ENCODE measurements around the gene DNAJB1.

Gene DNAJB1

DNA sequence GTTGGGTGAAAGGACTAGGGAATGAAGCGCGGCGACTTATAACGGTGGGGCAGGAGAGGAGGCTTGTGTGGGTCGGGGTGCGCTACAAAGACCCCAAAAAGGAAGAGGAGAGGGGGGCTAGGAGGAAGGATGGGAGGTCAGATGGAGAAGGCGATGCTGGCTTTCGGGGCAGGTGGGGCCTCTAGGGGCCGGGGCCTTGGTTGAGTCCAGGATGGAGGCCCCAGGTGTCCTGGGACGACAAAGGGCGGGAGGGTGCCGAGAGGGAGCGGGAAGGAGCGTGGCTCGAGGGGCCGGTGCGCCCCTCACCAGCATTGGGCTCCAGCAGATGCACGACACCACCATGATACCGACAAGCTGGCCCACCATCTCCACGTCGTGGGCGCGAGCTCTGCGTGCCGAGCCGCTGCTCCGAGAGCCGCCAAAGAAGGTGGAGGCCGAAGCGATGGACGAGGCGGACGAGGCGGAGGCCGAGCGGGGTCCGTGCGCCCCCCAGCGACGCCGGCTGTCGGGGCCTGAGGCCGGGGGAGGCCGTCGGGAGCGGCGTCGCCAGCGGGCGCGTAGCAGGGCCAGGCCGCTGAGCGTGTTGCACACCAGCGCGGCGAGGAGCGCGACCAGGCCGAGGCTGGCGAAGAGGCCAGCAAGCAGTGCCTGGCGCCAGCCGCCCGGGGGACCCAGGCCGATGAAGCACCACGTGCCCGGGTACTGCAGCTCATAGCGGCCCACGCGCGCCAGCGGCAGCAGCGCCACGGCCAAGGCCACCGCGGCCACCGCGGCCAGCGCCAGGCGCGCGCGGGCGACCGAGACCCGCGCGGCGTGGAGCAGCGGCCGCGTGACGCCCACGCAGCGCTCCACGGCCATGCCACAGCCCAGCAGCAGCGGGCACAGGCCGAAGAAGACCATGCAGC, 44.9 kb downstream of the DNAJB1 start:
- DNase-seq (ENCODE audit: low read depth, low spot score) = no peak

DNA sequence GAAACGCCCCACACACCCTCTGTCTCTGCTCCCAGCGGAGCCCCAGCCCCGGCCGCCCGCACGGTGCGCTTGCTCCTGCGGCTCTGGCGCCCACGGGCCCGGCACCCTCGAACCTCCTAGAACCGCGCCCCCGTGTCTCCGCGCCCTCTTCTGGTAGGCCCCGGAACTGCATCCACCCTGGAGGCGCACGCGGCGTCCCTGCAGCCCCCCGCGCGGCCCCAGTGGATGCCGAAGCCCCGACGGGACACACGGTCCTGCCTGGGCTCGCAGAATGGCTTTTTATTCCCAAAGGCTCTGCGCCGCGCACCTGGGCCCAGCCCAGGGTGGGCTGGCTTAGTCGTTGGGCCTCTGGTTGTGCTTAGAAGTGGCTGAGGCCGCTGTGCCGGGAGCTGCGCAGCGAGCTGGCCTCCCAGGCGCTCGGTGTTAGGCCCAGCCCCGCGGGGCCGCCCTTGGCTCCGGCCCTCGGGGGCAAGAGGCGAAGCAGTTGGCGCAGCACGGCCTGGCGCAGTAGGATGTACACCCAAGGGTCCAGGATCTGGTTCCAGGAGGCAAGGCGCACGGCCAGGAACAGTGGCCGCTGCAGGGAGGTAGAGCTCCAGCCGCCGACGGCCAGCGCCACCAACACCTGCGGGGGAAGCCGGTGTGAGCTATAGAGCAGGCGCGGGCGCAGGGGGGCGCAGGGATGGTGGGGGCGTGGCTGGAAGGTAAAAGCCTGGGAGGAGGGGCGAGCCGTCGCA, 45.8 kb downstream of the DNAJB1 start:
- no peak for DNase-seq (ENCODE audit: low read depth, low spot score)

DNA sequence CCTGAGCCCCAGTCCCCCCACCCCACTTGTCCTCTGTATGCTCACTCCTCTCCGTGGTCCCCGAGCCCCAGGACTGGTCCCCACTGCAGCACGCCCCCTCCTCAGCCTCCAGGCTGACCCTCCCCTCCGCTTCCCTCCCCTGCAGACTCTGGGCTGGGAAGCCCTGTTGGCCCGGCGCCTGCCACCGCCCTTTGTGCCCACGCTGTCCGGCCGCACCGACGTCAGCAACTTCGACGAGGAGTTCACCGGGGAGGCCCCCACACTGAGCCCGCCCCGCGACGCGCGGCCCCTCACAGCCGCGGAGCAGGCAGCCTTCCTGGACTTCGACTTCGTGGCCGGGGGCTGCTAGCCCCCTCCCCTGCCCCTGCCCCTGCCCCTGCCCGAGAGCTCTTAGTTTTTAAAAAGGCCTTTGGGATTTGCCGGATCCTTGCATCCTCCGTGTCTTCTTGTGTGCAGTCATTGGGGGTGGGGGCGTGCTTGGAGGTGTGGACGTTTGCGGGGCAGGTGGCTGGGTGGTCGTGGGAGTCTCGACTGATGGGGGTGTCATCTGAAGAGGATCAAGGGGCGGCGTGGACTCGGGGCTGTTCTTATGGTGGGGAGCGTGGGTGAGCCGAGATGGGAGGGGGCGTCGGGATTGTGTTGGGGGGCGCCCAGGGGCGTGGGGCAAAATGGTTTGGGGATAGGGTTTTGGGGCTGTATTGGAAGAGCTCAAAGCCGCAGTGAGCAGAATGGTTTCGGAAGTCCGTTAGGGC, 46.6 kb downstream of the DNAJB1 start:
- DNase-seq (ENCODE audit: low read depth, low spot score) = no peak

DNA sequence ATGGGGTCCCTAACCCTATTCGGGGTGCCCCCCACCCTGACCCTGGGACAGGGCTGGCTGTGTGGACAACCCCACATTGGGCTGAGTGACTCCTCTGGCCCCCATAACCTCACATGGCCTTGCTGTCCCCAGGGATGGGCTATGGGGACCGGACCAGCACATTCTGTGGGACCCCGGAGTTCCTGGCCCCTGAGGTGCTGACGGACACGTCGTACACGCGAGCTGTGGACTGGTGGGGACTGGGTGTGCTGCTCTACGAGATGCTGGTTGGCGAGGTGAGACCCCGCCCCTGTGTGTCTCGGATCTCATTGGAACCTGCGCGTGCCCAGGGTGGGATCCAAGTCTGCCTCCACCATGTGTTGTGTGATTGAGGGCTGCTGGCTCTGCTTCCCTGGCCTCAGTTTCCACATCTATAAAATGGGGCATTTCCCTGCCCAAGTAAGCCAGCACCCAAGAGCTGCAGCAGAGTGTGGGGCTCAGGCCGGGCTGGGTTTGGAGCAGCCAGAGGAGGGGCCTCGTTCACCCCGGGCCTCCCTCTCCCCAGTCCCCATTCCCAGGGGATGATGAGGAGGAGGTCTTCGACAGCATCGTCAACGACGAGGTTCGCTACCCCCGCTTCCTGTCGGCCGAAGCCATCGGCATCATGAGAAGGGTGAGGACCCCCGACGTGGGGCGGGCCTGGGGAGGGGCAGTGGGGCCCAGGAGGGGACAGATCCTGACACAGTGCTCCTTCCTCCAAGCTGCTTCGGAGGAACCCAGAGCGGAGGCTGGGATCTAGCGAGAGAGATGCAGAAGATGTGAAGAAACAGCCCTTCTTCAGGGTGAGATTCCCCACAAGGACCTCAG, 47.9 kb downstream of the DNAJB1 start:
- no peak for DNase-seq (ENCODE audit: low read depth, low spot score)

DNA sequence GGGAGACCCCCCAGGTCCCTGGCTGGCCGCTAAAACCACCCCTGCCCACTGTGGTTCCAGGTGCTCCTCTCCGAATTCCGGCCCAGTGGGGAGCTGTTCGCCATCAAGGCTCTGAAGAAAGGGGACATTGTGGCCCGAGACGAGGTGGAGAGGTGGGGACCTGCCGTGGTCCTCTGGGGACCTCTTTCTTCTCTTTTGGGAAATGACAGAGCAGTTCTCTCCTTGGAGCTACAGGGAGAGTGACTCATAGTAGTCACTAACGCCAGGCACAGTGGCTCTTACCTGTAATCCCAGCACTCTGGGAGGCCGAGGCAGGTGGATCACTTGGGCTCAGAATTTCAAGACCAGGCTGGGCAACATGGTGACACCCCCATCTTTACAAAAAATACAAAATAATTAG, 50.4 kb downstream of the DNAJB1 start:
- no peak for DNase-seq (ENCODE audit: low read depth, low spot score)

DNA sequence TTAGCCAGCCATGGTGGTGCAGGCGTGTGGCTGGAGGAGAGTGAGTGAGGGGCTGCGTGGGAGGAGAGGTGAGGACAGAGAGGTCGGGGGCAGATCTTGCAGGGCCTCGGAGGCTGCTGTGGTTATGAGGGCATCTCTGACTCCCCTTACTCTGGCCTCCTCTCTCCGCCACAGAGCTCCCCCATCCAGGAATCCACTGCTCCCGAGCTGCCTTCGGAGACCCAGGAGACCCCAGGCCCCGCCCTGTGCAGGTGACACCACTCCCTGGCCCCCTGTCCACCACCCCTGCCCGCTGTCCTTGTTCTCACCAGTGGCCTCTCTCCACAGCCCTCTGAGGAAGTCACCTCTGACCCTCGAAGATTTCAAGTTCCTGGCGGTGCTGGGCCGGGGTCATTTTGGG, 50.8 kb downstream of the DNAJB1 start:
- DNase-seq (ENCODE audit: low read depth, low spot score) = no peak
